Osteoblast (primary cell): ENCODE measurements around the gene MPEG1. TPM values are rescaled to one million over a fixed set of nuclear protein-coding genes. Genes with fewer than 3 reads are reported as not detected.

Source experiments
- DNase-seq: peaks from one replicate; pipeline ENCODE4 v3.0.0; 2011; ENCODE audit warnings: low spot score, mixed read lengths; ENCODE audit not compliant: insufficient read length; ENCODE audit errors: missing footprints
- H2AFZ ChIP-seq: 2 replicates; pipeline ENCODE4 v1.6.0; 2011; ENCODE audit warnings: mild to moderate bottlenecking, low read length
- H3K27ac ChIP-seq: 2 replicates; pipeline ENCODE4 v1.5.1; 2011; ENCODE audit warnings: mild to moderate bottlenecking, low read depth, low read length, moderate library complexity
- H3K27me3 ChIP-seq: 2 replicates; pipeline ENCODE4 v1.6.0; 2012; ENCODE audit warnings: mild to moderate bottlenecking, control low read depth, inconsistent platforms, low read length, moderate library complexity; ENCODE audit not compliant: insufficient read depth
- H3K36me3 ChIP-seq: 2 replicates; pipeline ENCODE4 v1.5.1; 2011; ENCODE audit warnings: mild to moderate bottlenecking, low read length, control low read depth, moderate library complexity; ENCODE audit not compliant: insufficient read depth
- H3K4me1 ChIP-seq: 2 replicates; pipeline ENCODE4 v1.5.1; 2011; ENCODE audit warnings: mild to moderate bottlenecking, low read length, control low read depth, moderate library complexity; ENCODE audit not compliant: insufficient read depth
- H3K4me2 ChIP-seq: 2 replicates; pipeline ENCODE4 v1.6.0; 2011; ENCODE audit warnings: mild to moderate bottlenecking, low read length; ENCODE audit not compliant: insufficient read depth
- H3K4me3 ChIP-seq: fragments of 200-600 bp; sonication (generic); 3 replicates; pipeline ENCODE4 v1.5.1; 2012; ENCODE audit warnings: mild to moderate bottlenecking, low read length, inconsistent platforms; ENCODE audit not compliant: insufficient read depth
- H3K79me2 ChIP-seq: 2 replicates; pipeline ENCODE4 v1.6.0; 2012; ENCODE audit warnings: mild to moderate bottlenecking, low read length, control low read depth, inconsistent platforms; ENCODE audit not compliant: insufficient read depth
- H3K9me3 ChIP-seq: 2 replicates; pipeline ENCODE4 v1.5.1; 2011; ENCODE audit warnings: low read depth, low read length, control low read depth
- H4K20me1 ChIP-seq: 2 replicates; pipeline ENCODE4 v1.6.0; 2012; ENCODE audit warnings: mild to moderate bottlenecking, low read length, control low read depth; ENCODE audit not compliant: insufficient read depth
- total RNA-seq: library from RNA; depleted of rRNA; stranded (reverse); fragments of >200 nt; gene quantifications from 2 replicates; pipeline ENCODE4 v1.2.3, GENCODE V29; 2012
- TF ChIP-seq, protein P1 (sequence below): IDR thresholded peaks from 2 replicates; pipeline ENCODE4 v1.5.1; 2011; ENCODE audit warnings: mild to moderate bottlenecking, low read depth, low read length, moderate library complexity; ENCODE audit errors: extremely low read depth

Gene MPEG1
- total RNA-seq, 1 donor: 0.36 TPM

DNA sequence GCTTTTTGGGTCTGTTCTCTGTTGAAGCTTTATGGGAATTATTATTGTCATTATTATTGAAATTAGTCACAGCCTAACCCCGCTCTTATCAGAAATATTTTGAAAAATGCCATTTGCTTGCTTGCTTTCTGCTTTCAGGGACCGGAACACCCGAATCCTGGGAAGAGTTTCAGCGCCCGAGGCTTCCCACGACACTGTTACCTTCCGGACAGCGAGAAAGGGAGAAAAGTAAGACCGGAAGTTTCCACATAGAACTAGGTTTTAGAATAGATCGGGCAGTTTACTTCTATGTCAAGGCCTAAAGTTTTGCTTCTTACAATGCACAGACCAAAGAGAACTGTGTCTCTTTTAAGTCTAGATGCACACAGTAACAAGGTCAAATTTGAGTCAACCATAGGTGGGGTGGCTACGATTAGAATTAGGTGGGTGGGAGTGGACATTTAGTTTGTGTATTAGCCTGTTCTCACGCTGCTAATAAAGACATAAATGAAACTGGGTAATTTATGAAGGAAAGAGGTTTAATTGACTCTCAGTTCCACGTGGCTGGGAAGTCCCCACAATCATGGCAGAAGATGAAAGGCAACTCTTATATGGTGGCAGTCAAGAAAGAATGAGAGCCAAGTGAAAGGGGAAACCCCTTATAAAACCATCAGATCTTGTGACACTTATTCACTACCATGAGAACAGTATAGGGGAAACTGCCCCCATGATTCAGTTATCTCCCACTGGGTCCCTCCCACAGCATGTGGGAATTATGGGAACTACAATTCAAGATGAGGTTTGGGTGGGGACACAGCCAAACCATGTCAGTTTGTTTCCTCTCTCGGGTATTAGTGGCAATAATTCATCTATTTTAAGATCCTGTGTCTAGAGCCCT, 12.9 kb downstream of the MPEG1 start:
- no peaks in the 10 kb centered on the region for H3K36me3 ChIP-seq
- H3K27ac ChIP-seq: no peak overlapping the region
- no peaks in the 10 kb centered on the region for H3K9me3 ChIP-seq
- no peaks in the 10 kb centered on the region for H3K79me2 ChIP-seq
- no peak overlapping the region for H2AFZ ChIP-seq
- DNase-seq: no peak
- no peak overlapping the region for H3K4me3 ChIP-seq
- TF ChIP-seq, protein P1, sequence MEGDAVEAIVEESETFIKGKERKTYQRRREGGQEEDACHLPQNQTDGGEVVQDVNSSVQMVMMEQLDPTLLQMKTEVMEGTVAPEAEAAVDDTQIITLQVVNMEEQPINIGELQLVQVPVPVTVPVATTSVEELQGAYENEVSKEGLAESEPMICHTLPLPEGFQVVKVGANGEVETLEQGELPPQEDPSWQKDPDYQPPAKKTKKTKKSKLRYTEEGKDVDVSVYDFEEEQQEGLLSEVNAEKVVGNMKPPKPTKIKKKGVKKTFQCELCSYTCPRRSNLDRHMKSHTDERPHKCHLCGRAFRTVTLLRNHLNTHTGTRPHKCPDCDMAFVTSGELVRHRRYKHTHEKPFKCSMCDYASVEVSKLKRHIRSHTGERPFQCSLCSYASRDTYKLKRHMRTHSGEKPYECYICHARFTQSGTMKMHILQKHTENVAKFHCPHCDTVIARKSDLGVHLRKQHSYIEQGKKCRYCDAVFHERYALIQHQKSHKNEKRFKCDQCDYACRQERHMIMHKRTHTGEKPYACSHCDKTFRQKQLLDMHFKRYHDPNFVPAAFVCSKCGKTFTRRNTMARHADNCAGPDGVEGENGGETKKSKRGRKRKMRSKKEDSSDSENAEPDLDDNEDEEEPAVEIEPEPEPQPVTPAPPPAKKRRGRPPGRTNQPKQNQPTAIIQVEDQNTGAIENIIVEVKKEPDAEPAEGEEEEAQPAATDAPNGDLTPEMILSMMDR: no peak
- H4K20me1 ChIP-seq: no peaks in the 10 kb centered on the region
- peaks cover 10% of the 10 kb centered on the region for H3K4me1 ChIP-seq
- H3K27me3 ChIP-seq: peaks cover 2% of the 10 kb centered on the region
- H3K4me2 ChIP-seq: no peak overlapping the region

DNA sequence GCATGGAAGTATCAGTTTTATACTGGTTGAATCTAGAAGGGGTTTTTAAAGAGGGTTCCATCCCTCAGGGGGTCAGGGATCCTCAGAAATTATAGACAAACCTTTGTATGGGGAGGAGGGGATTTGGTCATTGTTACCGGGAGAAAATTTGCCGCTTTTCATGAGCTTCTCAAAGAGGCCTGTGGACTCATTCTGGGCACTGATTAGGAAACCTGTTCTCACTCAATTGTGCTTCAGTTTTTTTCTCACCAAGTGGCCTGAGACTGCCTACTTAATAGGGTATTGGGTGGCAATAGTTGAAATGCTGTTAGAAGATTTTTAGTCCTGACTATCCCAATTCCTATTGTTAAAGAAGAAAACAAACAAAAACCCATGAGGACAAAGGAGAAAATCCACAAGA, 14.0 kb downstream of the MPEG1 start:
- Histone ChIP-seq H3K27ac (no peak overlapping the region), H2AFZ (no peak overlapping the region), H4K20me1 (no peaks in the 10 kb centered on the region), H3K4me3 (no peak overlapping the region), H3K27me3 (peaks cover 6% of the 10 kb centered on the region), H3K9me3 (no peaks in the 10 kb centered on the region), H3K36me3 (no peaks in the 10 kb centered on the region), H3K79me2 (no peaks in the 10 kb centered on the region), H3K4me2 (no peak overlapping the region), H3K4me1 (peaks cover 10% of the 10 kb centered on the region)
- DNase-seq: no peak
- TF ChIP-seq, protein P1: no peak

DNA sequence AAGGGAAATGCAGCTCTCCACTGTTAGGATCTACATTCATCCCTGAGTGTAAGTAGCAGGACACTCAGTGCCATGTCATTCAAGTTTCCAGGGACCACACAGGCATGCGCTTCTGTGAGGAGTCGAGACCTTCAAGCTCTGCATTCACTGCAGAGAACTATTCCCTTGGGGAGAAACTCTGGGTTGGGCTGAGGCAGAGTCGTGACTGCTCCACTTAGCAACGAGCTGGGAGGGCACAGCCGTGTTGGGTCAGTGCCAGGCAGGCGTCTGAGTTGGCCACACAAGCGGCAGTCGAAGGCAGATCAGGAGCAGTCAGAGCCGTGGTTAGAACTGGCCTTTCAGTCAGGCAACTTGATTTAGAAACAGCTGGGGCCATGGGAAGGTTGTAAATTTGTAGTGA, 14.7 kb downstream of the MPEG1 start:
- Histone ChIP-seq H3K9me3 (no peaks in the 10 kb centered on the region), H3K36me3 (no peaks in the 10 kb centered on the region), H3K27me3 (peaks cover 6% of the 10 kb centered on the region), H4K20me1 (no peaks in the 10 kb centered on the region), H3K4me1 (peaks cover 10% of the 10 kb centered on the region), H3K4me3 (no peak overlapping the region), H2AFZ (peak overlapping the region; percentile 2), H3K27ac (no peak overlapping the region), H3K79me2 (no peaks in the 10 kb centered on the region), H3K4me2 (peak overlapping the region; percentile 28)
- peak; percentile 83 for DNase-seq
- TF ChIP-seq, protein P1: no peak

DNA sequence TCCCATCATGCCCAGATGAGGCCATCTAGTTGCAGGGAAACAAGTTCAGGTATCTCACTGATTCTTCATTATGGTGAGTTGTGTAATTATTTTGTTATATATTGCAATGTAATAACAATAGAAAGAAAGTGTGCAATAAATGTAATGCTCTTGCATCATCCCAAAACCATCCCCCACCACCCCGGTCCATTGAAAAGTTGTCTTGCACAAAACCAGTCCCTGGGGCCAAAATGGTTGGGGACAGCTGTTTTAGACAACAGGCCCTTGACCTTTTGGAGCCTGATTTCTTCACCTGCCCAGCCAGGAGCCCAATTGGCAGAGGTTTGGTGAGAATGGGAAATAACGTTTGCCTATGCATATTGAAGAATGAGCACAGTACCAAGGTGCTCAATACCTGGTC, 15.9 kb downstream of the MPEG1 start:
- Histone ChIP-seq H3K4me1 (peaks cover 10% of the 10 kb centered on the region), H3K36me3 (no peaks in the 10 kb centered on the region)

More for the DNA sequence above, 15.9 kb downstream of the MPEG1 start:
- Histone ChIP-seq H4K20me1 (no peaks in the 10 kb centered on the region), H3K4me2 (no peak overlapping the region), H3K27me3 (peaks cover 6% of the 10 kb centered on the region), H3K9me3 (no peaks in the 10 kb centered on the region), H3K4me3 (no peak overlapping the region), H2AFZ (no peak overlapping the region), H3K27ac (no peak overlapping the region), H3K79me2 (no peaks in the 10 kb centered on the region)
- no peak for DNase-seq
- TF ChIP-seq, protein P1: no peak
